ENCODE measurements around the gene PBX1. TPM values are rescaled to one million over a fixed set of nuclear protein-coding genes. Genes with fewer than 3 reads are reported as not detected.

Gene PBX1
- total RNA-seq, 1 donor from 2014 or later = not detected

DNA sequence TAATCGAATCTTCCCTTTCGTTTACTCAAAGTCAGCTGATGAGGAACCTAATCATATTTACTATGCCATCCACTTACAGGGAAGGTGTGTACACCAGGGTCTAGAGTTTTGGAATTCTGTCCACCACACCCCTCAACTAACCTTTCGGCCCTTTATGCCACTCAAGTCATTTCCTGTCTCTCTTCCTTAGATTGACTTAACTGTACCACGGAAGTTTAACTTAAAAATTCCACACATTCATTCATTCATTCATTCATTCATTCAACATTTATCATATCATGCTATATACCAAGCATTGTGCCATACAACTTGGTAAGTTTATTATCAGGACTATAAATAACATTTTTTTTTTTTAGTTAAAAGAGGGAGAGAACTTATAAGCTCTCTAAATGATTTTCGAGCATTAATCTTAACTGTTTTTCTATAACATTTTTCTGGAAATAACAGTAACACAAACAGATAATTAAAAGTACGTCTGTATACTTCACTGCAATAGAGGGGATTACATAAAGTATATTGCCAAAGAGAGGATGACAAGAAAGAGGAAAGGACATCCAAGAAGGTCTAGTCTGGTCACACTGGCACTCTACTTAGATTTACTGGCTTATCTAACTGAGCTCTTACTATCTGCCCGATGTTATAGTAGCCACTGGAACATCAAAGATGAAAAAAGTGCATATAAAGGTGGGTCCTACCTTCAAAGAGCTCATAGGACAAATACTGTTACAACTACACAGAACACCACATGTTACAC is 243.7 kb downstream of the PBX1 start:
- H3K27ac Mint-ChIP-seq = no peak overlapping the region
- DNase-seq (ENCODE audit: low spot score) = no peak
- H3K4me1 Mint-ChIP-seq (ENCODE audit: low read depth) = no peaks in the 10 kb centered on the region
- intact Hi-C loops (cut with micrococcal nuclease) = no loop called here
- H3K9me3 Mint-ChIP-seq = no peaks in the 10 kb centered on the region
- H3K4me3 Mint-ChIP-seq = no peak overlapping the region
- no peaks in the 10 kb centered on the region for H3K36me3 Mint-ChIP-seq (ENCODE audit: low read depth)
- H3K27me3 Mint-ChIP-seq (ENCODE audit: insufficient read depth) = no peaks in the 10 kb centered on the region

DNA sequence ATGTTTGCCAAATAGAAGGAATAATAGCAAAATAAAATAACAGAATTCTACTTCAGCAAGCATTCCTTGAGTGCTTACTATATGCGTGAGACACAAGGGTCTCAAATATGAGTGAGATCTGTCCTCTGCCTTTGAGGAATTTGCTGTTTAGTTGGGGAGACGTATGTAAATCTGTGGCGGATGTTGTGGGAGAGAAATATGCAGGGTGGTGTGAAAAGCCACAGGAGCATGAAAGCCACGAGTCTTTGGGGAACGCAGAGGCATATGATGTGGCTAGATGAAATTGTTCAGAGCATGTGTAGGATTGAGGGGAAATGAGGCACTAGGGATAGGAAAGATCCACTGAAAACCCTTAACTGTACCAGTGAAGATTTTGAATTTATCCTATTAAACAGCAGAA is 244.4 kb downstream of the PBX1 start:
- no peak overlapping the region for H3K27ac Mint-ChIP-seq
- no peaks in the 10 kb centered on the region for H3K9me3 Mint-ChIP-seq
- intact Hi-C loops (cut with micrococcal nuclease) = no loop called here
- no peaks in the 10 kb centered on the region for H3K27me3 Mint-ChIP-seq (ENCODE audit: insufficient read depth)
- no peak for DNase-seq (ENCODE audit: low spot score)
- H3K36me3 Mint-ChIP-seq (ENCODE audit: low read depth) = no peaks in the 10 kb centered on the region
- no peaks in the 10 kb centered on the region for H3K4me1 Mint-ChIP-seq (ENCODE audit: low read depth)
- H3K4me3 Mint-ChIP-seq = no peak overlapping the region

DNA sequence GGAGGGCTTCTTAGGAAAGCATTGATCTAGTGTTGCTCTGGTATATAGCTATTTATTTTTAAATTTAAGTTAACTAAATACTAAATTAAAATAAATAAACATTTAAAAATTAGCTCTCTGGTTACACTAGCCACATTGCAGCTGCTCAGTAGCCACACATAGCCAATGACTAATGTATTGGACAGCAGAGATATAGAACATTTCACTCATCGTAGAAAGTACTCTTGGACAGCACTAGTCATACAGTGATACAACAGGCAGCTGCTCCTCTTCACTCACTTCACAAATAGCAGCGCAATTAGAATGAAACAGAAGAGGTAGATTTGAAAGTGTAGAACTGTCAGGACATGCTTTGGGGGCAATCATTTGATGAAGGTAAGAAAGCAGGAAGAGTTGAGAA is 245.4 kb downstream of the PBX1 start:
- Mint-ChIP-seq H3K27ac (no peak overlapping the region), H3K9me3 (no peaks in the 10 kb centered on the region), H3K36me3 (ENCODE audit: low read depth) (no peaks in the 10 kb centered on the region), H3K4me1 (ENCODE audit: low read depth) (no peaks in the 10 kb centered on the region), H3K4me3 (no peak overlapping the region), H3K27me3 (ENCODE audit: insufficient read depth) (no peaks in the 10 kb centered on the region)
- intact Hi-C loops (cut with micrococcal nuclease) = no loop called here
- no peak for DNase-seq (ENCODE audit: low spot score)

DNA sequence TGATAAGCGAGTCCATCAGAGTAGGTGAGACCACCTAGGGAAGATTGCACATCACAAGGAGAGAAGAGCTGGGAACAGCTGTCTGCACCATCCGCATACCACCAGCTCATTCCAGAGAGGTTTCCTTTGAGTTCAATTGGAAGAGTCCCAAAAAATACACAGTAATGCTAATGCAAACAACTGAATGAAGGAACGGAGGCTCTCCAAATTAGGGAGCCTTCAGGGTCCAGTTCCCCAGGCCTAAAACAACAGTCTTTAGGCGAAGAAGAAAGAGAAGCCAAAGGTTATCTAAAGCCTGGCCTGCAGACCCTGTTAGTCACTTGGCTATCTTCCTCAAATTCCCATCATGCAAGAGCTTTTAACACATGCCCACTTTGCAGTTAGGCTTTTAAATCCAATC is 246.4 kb downstream of the PBX1 start:
- Mint-ChIP-seq H3K4me3 (no peak overlapping the region), H3K36me3 (ENCODE audit: low read depth) (no peaks in the 10 kb centered on the region), H3K27me3 (ENCODE audit: insufficient read depth) (no peaks in the 10 kb centered on the region), H3K9me3 (no peaks in the 10 kb centered on the region), H3K27ac (no peak overlapping the region), H3K4me1 (ENCODE audit: low read depth) (no peaks in the 10 kb centered on the region)
- no peak for DNase-seq (ENCODE audit: low spot score)
- intact Hi-C loops (cut with micrococcal nuclease) = no loop called here

DNA sequence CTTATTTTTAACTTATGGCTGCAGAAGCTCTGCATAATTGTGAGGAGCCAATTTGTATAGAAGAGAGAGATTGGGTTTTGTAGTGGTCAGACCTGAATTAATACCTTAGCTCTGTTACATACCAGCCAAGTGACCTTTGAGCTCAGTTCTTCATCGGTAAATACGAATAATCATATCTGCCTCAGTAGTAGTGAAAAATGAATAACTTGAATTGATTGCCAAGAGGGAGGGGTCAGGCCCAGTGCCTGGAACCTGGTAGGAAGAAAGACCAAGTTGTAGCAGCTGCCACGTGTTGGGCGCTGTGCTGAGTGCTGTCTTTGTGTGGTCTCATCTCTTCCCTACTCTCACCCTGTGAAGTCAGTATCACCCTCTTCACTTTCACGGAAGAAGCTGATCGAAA is 247.5 kb downstream of the PBX1 start:
- H3K4me1 Mint-ChIP-seq (ENCODE audit: low read depth) = no peaks in the 10 kb centered on the region
- H3K36me3 Mint-ChIP-seq (ENCODE audit: low read depth) = no peaks in the 10 kb centered on the region
- no peak overlapping the region for H3K27ac Mint-ChIP-seq
- DNase-seq (ENCODE audit: low spot score) = no peak
- no peak overlapping the region for H3K4me3 Mint-ChIP-seq
- intact Hi-C loops (cut with micrococcal nuclease) = no loop called here
- no peaks in the 10 kb centered on the region for H3K9me3 Mint-ChIP-seq
- no peaks in the 10 kb centered on the region for H3K27me3 Mint-ChIP-seq (ENCODE audit: insufficient read depth)

DNA sequence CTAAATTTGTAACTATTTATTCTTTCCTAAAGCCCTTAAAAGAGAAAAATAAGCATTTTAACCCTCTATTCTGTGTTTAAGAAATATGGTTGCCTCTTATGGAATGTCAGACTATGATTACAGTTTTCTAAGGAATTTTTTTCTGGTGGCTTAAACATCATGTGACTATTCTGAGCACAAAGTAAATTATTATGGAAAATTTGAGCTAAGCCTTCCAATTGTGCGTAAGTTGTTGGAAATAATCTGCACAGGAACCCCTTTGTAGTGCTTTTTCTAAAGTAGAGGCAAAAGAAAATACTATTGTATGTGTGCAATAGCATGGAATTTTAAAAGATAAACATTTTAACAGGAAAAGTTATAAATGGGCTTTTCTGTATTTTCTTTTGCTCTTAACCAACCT is 254.8 kb downstream of the PBX1 start:
- Mint-ChIP-seq H3K4me3 (no peak overlapping the region), H3K36me3 (ENCODE audit: low read depth) (no peaks in the 10 kb centered on the region), H3K27ac (no peak overlapping the region), H3K9me3 (no peaks in the 10 kb centered on the region), H3K4me1 (ENCODE audit: low read depth) (no peaks in the 10 kb centered on the region), H3K27me3 (ENCODE audit: insufficient read depth) (no peaks in the 10 kb centered on the region)
- intact Hi-C loops (cut with micrococcal nuclease) = no loop called here
- no peak for DNase-seq (ENCODE audit: low spot score)

DNA sequence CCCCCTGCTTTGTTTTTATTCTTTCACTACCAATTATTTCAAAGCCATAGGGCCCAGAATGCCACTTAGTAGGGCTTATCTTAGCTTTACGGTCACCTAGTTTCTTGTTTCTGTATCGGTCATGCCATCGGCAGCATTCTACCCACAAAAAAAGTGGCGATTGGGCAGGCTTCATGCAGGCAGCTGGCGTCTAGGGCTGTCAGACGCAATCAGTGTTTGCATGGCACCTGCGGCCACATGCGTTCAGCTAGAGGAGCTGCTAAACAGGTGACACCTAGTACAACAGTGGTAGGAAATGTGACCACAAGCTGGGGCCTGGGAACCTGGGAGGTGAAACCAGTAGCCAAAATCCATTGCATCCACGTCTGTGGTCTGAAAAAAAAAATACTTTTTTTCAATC is 262.7 kb downstream of the PBX1 start:
- Mint-ChIP-seq H3K27me3 (ENCODE audit: insufficient read depth) (no peaks in the 10 kb centered on the region), H3K9me3 (no peaks in the 10 kb centered on the region), H3K27ac (no peak overlapping the region)

DNA sequence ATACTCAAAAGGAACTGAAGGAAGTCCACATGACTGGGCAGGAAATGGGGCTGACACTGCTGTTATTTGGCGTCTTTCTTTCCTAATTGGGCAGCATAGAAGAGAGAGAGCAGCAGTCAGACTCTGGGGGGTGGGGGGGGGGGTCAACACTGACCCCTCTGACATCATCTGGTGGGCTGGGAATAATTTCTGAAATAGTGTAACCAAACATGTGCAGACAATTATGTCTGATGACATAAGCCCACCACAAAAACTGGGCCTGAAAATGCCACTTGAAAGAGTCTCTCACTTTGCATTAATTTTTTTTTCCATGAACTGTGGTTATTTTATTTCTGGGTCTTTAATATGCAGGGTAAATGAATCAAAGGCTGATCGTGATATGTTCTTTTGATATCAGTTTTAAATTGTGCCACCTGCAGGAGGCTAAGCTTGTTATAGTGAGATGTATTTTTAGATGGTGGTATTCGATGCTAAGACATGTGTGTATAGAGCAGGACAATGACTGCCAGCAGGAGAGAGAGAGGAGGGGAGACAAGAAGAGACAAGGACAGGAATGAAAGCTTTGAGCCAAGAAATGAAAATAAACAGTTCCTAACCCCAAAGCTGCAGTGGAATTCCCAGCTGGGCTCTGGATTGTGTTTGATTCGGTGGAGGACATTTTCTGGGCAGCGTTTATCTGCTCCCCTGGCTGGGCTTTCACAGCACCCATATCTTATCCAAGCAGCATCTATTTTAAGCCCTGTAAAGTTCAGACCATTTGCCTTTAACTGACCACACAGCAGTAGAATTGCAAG is 264.7 kb downstream of the PBX1 start:
- H3K4me3 Mint-ChIP-seq = no peak overlapping the region
- H3K9me3 Mint-ChIP-seq = no peaks in the 10 kb centered on the region
- H3K27me3 Mint-ChIP-seq (ENCODE audit: insufficient read depth) = no peaks in the 10 kb centered on the region
- H3K27ac Mint-ChIP-seq = no peak overlapping the region
- no peaks in the 10 kb centered on the region for H3K4me1 Mint-ChIP-seq (ENCODE audit: low read depth)
- H3K36me3 Mint-ChIP-seq (ENCODE audit: low read depth) = no peaks in the 10 kb centered on the region
- no peak for DNase-seq (ENCODE audit: low spot score)
- intact Hi-C loops (cut with micrococcal nuclease) = no loop called here

More for the DNA sequence above, 262.7 kb downstream of the PBX1 start:
- Mint-ChIP-seq H3K4me3 (no peak overlapping the region), H3K4me1 (ENCODE audit: low read depth) (no peaks in the 10 kb centered on the region), H3K36me3 (ENCODE audit: low read depth) (no peaks in the 10 kb centered on the region)
- intact Hi-C loops (cut with micrococcal nuclease) = no loop called here
- DNase-seq (ENCODE audit: low spot score) = no peak

DNA sequence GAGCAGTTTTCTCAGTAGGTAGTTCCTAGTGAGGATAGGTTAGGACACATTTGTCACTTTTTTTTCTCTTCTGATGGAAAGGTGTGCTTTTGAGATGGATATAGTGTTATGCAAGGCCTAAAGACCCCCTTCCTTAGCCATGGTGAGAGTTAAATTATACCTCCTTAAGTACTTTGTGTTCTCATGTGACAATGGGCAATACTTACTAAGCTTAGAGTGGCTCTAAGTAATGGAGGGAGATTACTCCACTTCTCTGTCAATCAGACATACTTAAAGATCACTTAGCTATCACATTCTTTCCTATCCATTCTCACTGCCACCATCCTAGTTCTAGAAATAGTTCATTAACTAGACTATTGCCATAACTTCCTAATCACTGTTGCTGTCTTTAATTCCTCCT is 265.6 kb downstream of the PBX1 start:
- Mint-ChIP-seq H3K27ac (no peak overlapping the region), H3K27me3 (ENCODE audit: insufficient read depth) (no peaks in the 10 kb centered on the region), H3K9me3 (no peaks in the 10 kb centered on the region), H3K36me3 (ENCODE audit: low read depth) (no peaks in the 10 kb centered on the region), H3K4me1 (ENCODE audit: low read depth) (no peaks in the 10 kb centered on the region), H3K4me3 (no peak overlapping the region)
- DNase-seq (ENCODE audit: low spot score) = no peak
- intact Hi-C loops (cut with micrococcal nuclease) = no loop called here

DNA sequence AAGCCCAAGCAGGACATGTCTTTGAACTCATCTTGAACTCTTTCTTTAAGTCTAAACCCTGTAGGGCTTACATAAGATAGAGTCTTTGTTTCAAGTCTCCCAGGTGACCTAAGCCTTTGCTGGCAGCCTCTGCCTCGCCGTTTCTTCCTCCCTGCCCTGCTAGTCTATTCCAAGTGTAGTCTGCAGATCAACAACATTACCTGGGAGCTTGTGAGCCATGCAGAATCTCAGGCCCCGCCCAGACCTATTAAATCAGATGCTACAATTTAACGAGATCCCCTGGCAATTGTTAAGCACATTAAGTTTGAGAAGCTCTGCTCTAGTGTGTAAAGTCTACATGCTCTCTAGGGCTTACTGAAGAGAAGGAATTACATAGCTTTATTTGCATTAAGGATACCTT is 271.6 kb downstream of the PBX1 start:
- H3K36me3 Mint-ChIP-seq (ENCODE audit: low read depth) = no peaks in the 10 kb centered on the region
- no peak for DNase-seq (ENCODE audit: low spot score)
- H3K4me1 Mint-ChIP-seq (ENCODE audit: low read depth) = no peaks in the 10 kb centered on the region
- H3K9me3 Mint-ChIP-seq = no peaks in the 10 kb centered on the region
- H3K27ac Mint-ChIP-seq = no peak overlapping the region
- no peaks in the 10 kb centered on the region for H3K27me3 Mint-ChIP-seq (ENCODE audit: insufficient read depth)
- H3K4me3 Mint-ChIP-seq = no peak overlapping the region
- intact Hi-C loops (cut with micrococcal nuclease) = no loop called here

DNA sequence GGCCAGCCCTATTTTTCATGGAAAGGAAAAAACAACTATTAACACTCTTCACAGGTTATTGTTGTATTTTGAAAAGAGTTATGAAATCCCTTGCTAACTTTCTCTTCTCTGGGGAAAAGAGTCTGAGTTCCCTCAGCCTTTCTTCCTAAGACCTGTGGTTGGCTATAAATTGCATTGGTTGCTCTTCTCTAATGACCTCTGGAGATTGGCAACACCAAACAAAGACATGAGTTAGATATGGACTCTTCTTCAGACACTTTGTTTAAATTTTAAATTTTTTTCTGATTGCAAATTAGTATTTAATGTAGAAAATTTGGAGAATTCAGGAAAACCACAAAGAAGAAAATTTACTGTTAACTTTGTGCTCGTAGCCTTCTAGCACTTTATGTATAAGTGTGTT is 275.7 kb downstream of the PBX1 start:
- Mint-ChIP-seq H3K27me3 (ENCODE audit: insufficient read depth) (no peaks in the 10 kb centered on the region), H3K9me3 (no peaks in the 10 kb centered on the region), H3K27ac (no peak overlapping the region), H3K4me1 (ENCODE audit: low read depth) (no peaks in the 10 kb centered on the region), H3K4me3 (no peak overlapping the region), H3K36me3 (ENCODE audit: low read depth) (no peaks in the 10 kb centered on the region)
- DNase-seq (ENCODE audit: low spot score) = no peak
- intact Hi-C loops (cut with micrococcal nuclease) = no loop called here

DNA sequence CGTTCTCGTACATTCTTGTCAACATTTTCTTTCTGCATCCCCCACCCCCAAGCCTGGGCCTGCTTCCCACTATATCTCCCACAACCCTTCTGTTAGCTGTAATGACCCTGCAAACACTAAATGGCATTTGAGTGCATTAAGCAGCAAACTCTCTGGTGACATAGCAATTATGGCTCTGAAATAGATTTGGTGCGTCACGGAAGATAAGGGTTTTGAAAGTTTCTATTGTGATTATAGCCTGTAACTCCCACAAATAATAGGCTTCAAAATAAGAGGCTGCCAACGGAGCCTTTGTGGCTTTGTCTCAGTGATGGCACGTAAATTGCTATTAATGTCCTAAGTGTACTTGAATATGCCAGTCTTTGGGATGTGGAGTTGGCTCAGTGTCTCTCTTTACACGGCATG is 277.6 kb downstream of the PBX1 start:
- no peak overlapping the region for H3K4me3 Mint-ChIP-seq
- no peaks in the 10 kb centered on the region for H3K27me3 Mint-ChIP-seq (ENCODE audit: insufficient read depth)
- intact Hi-C loops (cut with micrococcal nuclease) = no loop called here
- no peaks in the 10 kb centered on the region for H3K9me3 Mint-ChIP-seq
- no peaks in the 10 kb centered on the region for H3K4me1 Mint-ChIP-seq (ENCODE audit: low read depth)
- no peak overlapping the region for H3K27ac Mint-ChIP-seq
- DNase-seq (ENCODE audit: low spot score) = no peak
- no peaks in the 10 kb centered on the region for H3K36me3 Mint-ChIP-seq (ENCODE audit: low read depth)

DNA sequence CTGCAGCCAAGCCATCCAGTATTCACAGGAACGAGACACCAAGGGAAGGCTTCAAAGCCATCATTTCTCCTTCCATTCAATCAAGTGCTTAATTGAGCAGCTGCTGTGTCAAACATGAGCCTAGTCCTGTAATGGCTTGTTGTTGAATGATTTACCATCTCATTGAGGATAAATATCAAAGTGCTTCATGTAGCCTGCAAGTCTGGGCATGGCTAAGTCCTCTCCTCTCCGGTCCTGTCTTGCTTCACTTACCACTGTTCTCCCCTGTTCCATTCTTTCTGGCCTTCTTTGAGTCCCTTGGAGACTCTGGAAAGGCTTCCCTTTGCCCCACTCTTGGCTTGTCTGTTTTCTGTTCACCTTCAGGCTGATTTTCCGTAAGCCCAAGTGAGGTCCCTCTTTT is 279.8 kb downstream of the PBX1 start:
- Mint-ChIP-seq H3K27ac (no peak overlapping the region), H3K9me3 (no peaks in the 10 kb centered on the region), H3K27me3 (ENCODE audit: insufficient read depth) (no peaks in the 10 kb centered on the region), H3K4me1 (ENCODE audit: low read depth) (no peaks in the 10 kb centered on the region), H3K4me3 (no peak overlapping the region), H3K36me3 (ENCODE audit: low read depth) (no peaks in the 10 kb centered on the region)
- intact Hi-C loops (cut with micrococcal nuclease) = no loop called here
- DNase-seq (ENCODE audit: low spot score) = no peak
